Hypothalamus (tissue), 51 donors: Measurements from ENCODE around the gene ADAD2.

ENCODE experiments used
- DNase-seq, 51 donors: peaks; one replicate each; lab custom pipeline; 2025; lab: John Stamatoyannopoulos, UW

The ADAD2 gene

DNA sequence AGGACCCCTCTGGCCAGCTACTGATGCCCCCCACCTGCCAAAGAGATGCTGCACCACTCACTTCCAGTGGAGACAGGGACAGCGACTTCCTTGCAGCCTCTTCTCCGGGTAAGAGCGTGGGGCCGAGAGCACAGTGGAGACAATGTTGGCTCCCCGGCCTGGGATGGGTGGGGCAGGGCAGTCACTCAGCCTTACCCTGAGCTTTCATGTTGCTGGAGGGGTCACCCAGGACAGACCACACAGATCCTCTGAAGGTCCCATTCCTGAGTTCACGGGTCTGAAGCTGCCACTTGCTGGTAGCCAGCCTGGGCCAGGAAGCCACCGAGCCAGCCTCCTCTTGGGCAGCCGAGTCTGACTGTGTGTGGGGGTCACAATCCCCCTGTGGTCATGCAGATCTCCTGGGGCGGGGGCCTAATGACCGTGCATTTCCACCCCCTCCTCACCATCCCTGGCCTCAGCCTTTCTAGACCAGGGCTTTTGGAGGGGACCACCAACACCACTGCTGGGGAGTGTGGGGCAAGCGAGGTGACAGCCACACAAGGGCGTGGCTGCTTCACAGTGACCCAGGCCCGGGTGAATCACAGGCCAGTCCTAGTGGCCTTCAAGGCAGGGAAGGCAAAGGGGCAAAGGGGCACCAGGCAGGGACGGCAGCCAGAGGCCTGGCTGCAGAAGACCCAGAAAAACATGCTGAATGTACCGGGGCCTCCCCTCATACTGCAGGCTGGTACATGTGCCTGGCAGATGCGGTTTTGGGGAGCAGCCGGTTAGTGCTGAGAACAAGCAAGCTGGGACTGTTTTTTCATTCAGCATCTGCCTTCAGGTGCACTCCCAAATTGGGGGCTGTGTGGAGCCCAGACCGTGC lies 14.5 kb upstream of the ADAD2 start:
- DNase-seq: no peak

DNA sequence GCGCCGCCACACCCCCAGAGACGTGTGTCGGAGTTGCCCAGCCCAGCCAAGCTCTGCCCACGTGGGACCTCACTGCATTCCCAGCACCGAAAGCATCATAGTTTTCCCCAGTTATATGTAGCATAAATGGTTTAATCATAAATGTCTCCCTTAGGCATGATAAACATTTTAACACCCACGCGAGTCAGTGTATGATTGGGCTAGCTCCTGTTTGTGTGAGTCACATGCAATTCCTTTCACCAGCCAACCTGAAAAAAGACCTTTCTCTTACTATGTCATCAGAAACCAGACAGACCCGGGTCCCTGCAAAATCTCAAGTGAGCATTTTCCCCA lies 13.2 kb upstream of the ADAD2 start:
- peak in 1 of 51 donors; percentile 43 for DNase-seq

GRCh38 chr16:84178146-84178765 lies 12.7 kb upstream of the ADAD2 start:
- peak in 1 of 51 donors; percentile 42 for DNase-seq

DNA sequence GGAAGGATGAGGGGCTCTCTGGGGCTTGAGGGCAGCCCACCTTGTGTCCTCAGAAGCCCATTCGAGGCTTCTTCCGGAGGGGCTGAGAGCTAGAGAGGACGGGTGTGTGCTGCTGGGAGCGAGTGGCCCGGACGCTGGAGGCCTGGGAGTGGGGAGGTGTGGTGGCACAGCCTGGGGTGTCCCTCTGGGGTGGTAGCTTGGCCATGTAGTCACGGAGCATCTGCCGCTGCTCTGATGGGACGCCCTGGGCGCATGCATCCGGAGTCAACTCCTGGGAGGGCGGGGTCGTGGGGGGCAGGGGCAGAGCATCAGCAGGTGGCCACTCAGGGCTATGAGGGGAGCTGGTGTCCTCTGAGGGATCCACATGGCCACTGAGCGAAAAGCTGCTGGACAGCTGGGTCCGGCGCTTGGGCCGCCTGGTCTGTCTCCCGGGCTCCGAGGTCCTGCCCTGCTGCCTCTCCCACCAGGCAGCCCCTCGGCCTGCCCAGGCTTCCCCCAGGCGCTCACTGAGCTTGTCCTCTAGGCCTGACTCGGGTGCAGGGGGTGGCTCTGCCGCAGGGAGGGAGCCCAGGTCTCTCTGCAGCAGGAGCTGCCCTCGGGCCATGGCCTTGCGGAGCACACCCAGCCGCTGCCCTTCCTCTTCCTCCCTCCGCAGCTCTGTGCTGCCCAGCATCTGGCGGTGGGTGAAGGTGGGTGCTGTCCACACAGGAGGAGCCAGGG lies 11.9 kb upstream of the ADAD2 start:
- DNase-seq: no peak

DNA sequence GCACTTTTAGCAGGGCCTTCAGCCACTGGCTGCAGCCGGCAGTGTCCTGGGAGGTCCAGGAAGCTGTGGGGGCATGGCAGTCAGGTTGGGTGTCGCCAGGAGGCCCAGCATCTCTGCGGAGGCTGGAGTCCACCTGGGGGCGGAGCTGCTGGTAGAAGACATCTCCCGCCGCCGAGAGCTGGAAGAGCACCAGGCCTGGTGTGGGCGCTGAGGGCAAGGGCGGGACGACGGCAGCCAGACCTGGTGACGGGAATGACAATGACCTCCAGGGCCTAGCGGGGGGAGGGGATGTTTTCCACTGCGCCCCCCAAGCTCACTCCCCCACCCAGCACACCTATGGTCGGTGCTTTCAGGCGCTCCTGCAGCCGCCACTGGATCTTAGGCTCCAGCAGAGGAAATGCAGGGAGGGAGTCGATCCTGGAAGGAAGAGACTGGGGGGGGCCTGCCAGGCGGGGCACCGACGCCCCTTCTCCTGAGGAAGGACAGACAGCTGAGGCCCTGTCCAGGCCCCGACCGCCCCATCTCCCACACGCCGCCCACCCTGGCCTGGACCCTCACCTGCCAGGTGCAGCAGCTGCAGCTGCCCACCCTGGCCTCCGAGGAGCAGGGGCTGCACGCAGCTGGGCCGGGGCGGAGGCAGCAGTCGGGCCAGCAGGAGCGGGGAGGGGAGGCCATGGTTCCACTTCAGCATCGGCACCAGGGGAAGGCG lies 11.2 kb upstream of the ADAD2 start:
- DNase-seq: no peak

DNA sequence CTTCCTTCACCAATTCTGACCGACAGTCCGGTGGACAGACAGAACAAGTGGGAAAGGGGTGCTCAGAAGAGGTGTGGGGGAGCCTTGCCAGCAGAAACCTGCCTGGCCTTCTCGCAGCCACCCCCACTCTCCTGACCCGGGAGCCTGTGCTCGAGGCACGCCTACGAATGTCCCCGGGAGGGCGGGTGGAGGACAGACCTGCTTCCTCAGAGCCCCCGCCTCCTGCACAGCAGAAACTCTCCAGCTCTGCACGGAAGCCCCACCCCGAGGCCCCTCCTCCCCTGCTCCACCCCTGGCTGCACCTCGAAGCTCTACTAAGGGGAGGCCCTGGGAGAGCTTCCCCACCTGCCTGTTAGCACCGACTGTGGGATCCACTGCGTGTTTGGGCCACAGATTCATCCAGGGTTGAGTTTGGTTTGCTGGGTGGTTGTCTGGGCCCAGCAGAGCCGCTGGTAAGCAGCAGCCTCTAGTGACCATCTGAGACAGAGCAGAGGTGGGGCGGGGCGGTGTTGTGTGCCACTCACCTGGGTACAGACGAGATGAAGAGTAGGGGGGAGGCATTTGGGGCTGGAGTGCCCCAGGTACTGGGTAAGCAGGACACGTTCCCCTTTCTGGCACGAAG lies 10.3 kb upstream of the ADAD2 start:
- no peak for DNase-seq

GRCh38 chr16:84181144-84181915 lies 9.6 kb upstream of the ADAD2 start:
- DNase-seq: no peak

GRCh38 chr16:84182104-84182503 lies 8.9 kb upstream of the ADAD2 start:
- DNase-seq: no peak

DNA sequence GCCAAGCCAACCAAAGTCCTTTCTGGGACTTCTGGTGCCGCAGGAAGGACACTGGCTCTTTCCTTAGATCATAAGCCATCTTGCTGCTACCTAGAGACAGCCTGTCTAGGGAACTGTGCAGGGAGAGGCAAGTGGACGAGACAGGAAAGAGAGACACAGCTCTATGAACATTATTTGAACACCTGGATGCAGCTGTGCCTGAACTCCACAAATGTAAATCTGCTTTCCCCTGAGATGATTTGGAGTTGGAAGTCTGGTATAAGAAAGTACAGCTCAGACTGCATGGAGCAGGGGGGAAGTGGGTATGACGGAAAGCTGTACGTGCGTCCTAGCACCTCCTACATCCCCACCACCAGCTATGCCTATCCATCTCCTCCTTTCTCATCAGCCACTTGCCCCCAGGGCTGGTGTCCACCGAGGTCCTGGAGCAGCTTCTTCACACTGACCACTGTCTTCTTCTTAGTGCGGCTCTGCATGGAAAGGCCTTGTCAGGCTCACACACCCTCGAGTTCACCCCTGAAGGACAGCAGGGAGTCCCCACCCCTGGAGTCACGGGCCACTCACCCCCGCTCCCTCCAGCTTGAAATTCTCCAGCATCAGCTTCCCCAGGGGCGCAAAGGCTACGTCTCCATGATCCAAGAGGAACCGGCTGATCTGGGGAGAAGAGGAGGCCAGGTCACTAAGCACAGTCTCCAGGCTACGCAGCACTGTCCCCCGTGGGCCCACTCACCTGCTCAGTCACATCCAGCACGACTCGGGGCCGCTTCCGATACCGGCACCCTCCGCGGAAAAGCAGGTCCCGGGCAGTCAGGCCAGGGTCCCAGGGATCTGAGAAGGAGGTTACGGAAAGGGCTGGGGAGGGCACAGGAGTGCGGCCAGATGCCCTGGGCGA lies 8.0 kb upstream of the ADAD2 start:
- DNase-seq: no peak

GRCh38 chr16:84183572-84183875 lies 7.4 kb upstream of the ADAD2 start:
- no peak for DNase-seq

GRCh38 chr16:84183911-84184591 lies 6.9 kb upstream of the ADAD2 start:
- peak in 6 of 51 donors; percentile 10 to 39 (median 15) for DNase-seq

DNA sequence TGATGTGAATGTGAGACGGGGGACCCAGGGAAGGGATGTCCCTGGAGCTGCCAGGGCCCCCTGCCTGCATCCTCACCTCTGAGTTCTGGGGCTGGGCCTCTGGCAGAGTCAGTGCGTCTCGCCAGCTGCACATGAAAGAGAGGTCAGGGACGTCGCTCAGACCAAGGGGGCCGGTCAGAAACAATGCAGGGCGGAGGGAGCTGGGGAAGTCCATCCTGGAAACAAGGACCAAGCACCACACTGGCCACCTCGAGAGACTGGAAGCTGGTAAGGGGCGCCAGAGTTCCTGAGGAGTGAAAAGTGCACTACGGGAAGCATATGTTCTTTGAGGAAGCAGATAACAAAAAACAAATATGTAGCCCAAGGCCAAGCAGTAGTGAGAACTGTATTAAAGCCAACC lies 6.2 kb upstream of the ADAD2 start:
- no peak for DNase-seq

DNA sequence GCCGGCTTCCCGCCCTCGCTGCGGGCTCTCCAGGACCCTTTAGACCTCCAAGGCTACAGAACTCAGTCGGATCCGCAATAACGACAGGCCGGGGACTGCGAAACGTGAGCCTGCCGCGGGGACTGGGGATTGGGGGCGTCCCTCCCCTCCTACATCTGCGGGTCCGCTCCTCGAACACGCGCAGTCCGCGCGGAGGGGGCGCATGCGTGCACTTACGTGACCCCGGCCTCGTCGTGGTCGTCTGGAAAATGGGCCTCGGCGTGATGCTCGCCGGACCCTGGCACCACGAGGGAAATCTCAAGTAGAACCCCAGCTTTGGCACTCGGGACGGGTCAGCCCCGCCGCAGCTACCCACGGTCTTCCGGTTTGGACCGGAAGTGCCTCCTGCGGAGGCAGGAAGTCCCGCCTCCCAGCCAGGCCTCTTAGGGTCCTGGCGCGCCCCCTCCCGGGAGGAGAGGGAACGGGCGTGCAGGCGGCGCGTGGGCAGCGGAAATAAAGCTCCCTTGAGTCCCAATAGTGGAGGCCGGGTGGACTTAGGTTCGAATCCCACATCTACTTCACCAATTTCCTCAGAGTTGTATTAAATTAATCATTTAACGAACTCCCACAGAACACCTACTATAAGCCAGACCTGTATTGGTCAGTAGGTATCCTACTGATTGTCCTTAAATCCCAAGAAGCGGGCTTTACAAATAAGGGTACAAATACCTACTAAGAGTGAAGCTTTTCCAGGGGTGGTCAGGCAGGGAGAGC lies 4.1 kb upstream of the ADAD2 start, which contains the start of gene TAF1C:
Gene TAF1C, minus strand, starts transcription at position 373 of the 753 bp plus-strand sequence. CDS start 2,069 bp downstream, outside the sequence.
- peak; percentile 26 to 92 (median 82) for DNase-seq

GRCh38 chr16:84191466-84191865 lies 509 bp downstream of the ADAD2 start:
- DNase-seq: no peak

DNA sequence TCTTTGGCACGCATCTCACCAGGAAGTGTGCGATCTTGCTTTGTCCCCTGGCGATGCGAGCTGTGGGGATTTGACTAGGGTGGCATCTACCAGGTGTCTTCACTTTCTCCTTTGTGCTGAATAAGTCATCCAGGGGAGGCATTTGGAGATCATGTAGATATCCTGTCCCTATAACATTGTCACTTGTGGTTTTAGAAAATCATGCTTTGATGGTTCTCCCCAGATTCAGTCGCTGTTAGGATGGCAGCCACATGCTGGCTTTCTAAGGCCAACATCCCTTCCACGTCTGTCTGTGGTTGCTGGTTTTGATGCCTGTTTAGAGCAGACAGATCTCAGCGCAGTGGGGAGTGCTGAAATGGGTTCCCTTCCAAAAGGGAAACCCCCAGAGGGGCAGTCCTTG lies 2.5 kb downstream of the ADAD2 start:
- no peak for DNase-seq

DNA sequence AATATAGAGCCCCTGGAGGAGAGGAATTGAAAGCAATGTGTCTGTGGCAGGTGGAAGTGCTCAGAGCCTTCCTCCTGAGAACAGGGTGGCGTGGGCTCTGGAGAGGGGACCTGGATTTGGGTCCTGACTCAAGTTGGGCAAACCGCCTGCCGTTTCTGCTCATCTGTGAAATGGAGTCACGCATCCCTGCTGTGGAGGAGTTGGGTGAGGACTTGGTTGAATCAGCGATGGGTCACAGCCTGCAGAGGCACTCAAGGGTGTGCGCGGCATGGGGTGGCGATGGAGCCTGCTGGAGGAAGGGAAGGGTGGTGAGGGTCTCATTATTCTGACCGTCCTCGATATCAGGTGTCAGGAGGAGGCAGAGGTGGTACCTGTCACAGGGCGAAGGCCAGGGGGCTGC lies 3.1 kb downstream of the ADAD2 start:
- peak in 1 of 51 donors; percentile 42 for DNase-seq

GRCh38 chr16:84194470-84195200 lies 3.7 kb downstream of the ADAD2 start:
- peak in 1 of 51 donors; percentile 22 for DNase-seq
